H9 (cell line): ENCODE data around the gene EPB41L5. TPM values are rescaled to one million over a fixed set of nuclear protein-coding genes. Genes with fewer than 3 reads are reported as not detected.
A peak's percentile ranks its signal among the peaks of the same experiment; 100 is the strongest.

Experiments used
- DNase-seq: peaks from one replicate; pipeline ENCODE4 v3.0.0-alpha.2; 2017
- H2AFZ ChIP-seq: one replicate; pipeline ENCODE4 v1.6.1; 2013; ENCODE audit warnings: mild to moderate bottlenecking, low read length, control low read depth, moderate library complexity
- H2AK5ac ChIP-seq: 2 replicates; pipeline ENCODE4 v1.6.1; 2013; ENCODE audit warnings: low read length, control low read depth, mixed read lengths; ENCODE audit not compliant: insufficient read length
- H2BK120ac ChIP-seq: one replicate; pipeline ENCODE4 v1.6.1; 2013; ENCODE audit warnings: low read depth, mild to moderate bottlenecking, low read length, control low read depth, inconsistent platforms; ENCODE audit not compliant: poor library complexity, severe bottlenecking
- H2BK12ac ChIP-seq: 2 replicates; pipeline ENCODE4 v1.6.1; 2013; ENCODE audit warnings: low read length, control low read depth, mixed read lengths, low read depth; ENCODE audit not compliant: insufficient read length
- H2BK15ac ChIP-seq: 2 replicates; pipeline ENCODE4 v1.6.1; 2013; ENCODE audit warnings: low read depth, low read length, control low read depth
- H2BK20ac ChIP-seq: one replicate; pipeline ENCODE4 v1.6.1; 2013; ENCODE audit warnings: low read depth, mild to moderate bottlenecking, low read length, control low read depth, inconsistent platforms; ENCODE audit not compliant: poor library complexity, severe bottlenecking
- H2BK5ac ChIP-seq: 2 replicates; pipeline ENCODE4 v1.6.1; 2013; ENCODE audit warnings: low read length, control low read depth, mixed read lengths; ENCODE audit not compliant: insufficient read length
- H3K14ac ChIP-seq: 2 replicates; pipeline ENCODE4 v1.6.1; 2013; ENCODE audit warnings: low read length, control low read depth; ENCODE audit not compliant: insufficient read depth
- H3K18ac ChIP-seq: 2 replicates; pipeline ENCODE4 v1.6.1; 2013; ENCODE audit warnings: low read depth, mild to moderate bottlenecking, mixed read lengths, low read length, control low read depth; ENCODE audit not compliant: insufficient read length
- H3K23ac ChIP-seq: 2 replicates; pipeline ENCODE4 v1.6.1; 2013; ENCODE audit warnings: low read length, control low read depth, mixed read lengths, low read depth; ENCODE audit not compliant: insufficient read length
- H3K23me2 ChIP-seq: 2 replicates; pipeline ENCODE4 v1.6.1; 2013; ENCODE audit warnings: low read depth, mild to moderate bottlenecking, mixed read lengths, low read length, control low read depth; ENCODE audit not compliant: insufficient read length, poor library complexity, severe bottlenecking
- H3K27ac ChIP-seq: 2 replicates; pipeline ENCODE4 v1.5.1; 2013; ENCODE audit warnings: low read length, control low read depth, mixed read lengths, low read depth; ENCODE audit not compliant: insufficient read length
- H3K27me3 ChIP-seq: 2 replicates; pipeline ENCODE4 v1.6.1; 2013; ENCODE audit warnings: low read length, control low read depth, inconsistent platforms; ENCODE audit not compliant: insufficient read depth
- H3K4ac ChIP-seq: 2 replicates; pipeline ENCODE4 v1.6.1; 2013; ENCODE audit warnings: low read depth, mild to moderate bottlenecking, control low read depth, inconsistent platforms, low read length, moderate library complexity
- H3K4me1 ChIP-seq: 2 replicates; pipeline ENCODE4 v1.6.1; 2013; ENCODE audit warnings: low read length, control low read depth, inconsistent platforms; ENCODE audit not compliant: insufficient read depth
- H3K4me2 ChIP-seq: 2 replicates; pipeline ENCODE4 v1.6.1; 2013; ENCODE audit warnings: low read length, control low read depth, mixed read lengths; ENCODE audit not compliant: insufficient read length, insufficient read depth
- H3K56ac ChIP-seq: 2 replicates; pipeline ENCODE4 v1.6.1; 2013; ENCODE audit warnings: low read depth, mild to moderate bottlenecking, mixed read lengths, low read length, control low read depth; ENCODE audit not compliant: insufficient read length
- H3K79me1 ChIP-seq: 2 replicates; pipeline ENCODE4 v1.6.1; 2013; ENCODE audit warnings: low read depth, mild to moderate bottlenecking, moderate library complexity, low read length, control low read depth, inconsistent platforms; ENCODE audit not compliant: insufficient read depth, poor library complexity, severe bottlenecking
- H3K79me2 ChIP-seq: 2 replicates; pipeline ENCODE4 v1.6.1; 2013; ENCODE audit warnings: low read length, control low read depth, inconsistent platforms; ENCODE audit not compliant: insufficient read depth
- H3K9ac ChIP-seq: 2 replicates; pipeline ENCODE4 v1.6.1; 2013; ENCODE audit warnings: low read length, control low read depth, mixed read lengths; ENCODE audit not compliant: insufficient read length; ENCODE audit errors: extremely low read depth
- H3K9me3 ChIP-seq: one replicate; pipeline ENCODE4 v1.6.1; 2013; ENCODE audit warnings: low read depth, low read length, inconsistent platforms; ENCODE audit not compliant: control insufficient read depth
- H3T11ph ChIP-seq: one replicate; pipeline ENCODE4 v1.6.1; 2013; ENCODE audit warnings: mild to moderate bottlenecking, low read length, control low read depth, inconsistent platforms
- H4K20me1 ChIP-seq: one replicate; pipeline ENCODE4 v1.6.1; 2013; ENCODE audit not compliant: control insufficient read depth, insufficient read length, insufficient read depth
- H4K5ac ChIP-seq: 2 replicates; pipeline ENCODE4 v1.6.1; 2013; ENCODE audit warnings: low read depth, mild to moderate bottlenecking, mixed read lengths, low read length, control low read depth; ENCODE audit not compliant: insufficient read length
- H4K8ac ChIP-seq: replicated peaks from 2 replicates; pipeline ENCODE4 v1.6.1; 2013; ENCODE audit warnings: low read length, control low read depth, mixed read lengths, low read depth; ENCODE audit not compliant: insufficient read length
- H4K91ac ChIP-seq: 2 replicates; pipeline ENCODE4 v1.6.1; 2013; ENCODE audit warnings: low read depth, mild to moderate bottlenecking, moderate library complexity, mixed read lengths, low read length, control low read depth; ENCODE audit not compliant: insufficient read length
- H3K27ac Mint-ChIP-seq, 3 experiments: 2 replicates in 2 of 3; 3 replicates in 1 of 3; pipeline ENCODE4 v1.8.0; 2020 to 2021; ENCODE audit warnings: mixed read lengths in 3 of 3, mild to moderate bottlenecking in 1 of 3, moderate library complexity in 1 of 3
- H3K27me3 Mint-ChIP-seq: 2 replicates; pipeline ENCODE4 v1.8.0; 2021; ENCODE audit warnings: low read depth, mild to moderate bottlenecking, moderate library complexity, mixed read lengths
- H3K36me3 Mint-ChIP-seq, 3 experiments: 2 replicates in 2 of 3; 3 replicates in 1 of 3; pipeline ENCODE4 v1.8.0; 2020 to 2021; ENCODE audit warnings: low read depth in 3 of 3, mixed read lengths in 3 of 3; ENCODE audit not compliant: insufficient read depth in 1 of 3
- H3K4me1 Mint-ChIP-seq, 2 experiments: 2 replicates each; pipeline ENCODE4 v1.8.0; 2020; ENCODE audit warnings: mixed read lengths in 2 of 2
- H3K4me3 Mint-ChIP-seq, 2 experiments: 2 replicates in 1 of 2; 3 replicates in 1 of 2; pipeline ENCODE4 v1.8.0; 2020 to 2021; ENCODE audit warnings: mild to moderate bottlenecking in 2 of 2, mixed read lengths in 2 of 2, moderate library complexity in 1 of 2
- H3K9me3 Mint-ChIP-seq, 2 experiments: 2 replicates in 1 of 2; 3 replicates in 1 of 2; pipeline ENCODE4 v1.8.0; 2020; ENCODE audit warnings: mild to moderate bottlenecking in 2 of 2, mixed read lengths in 2 of 2, moderate library complexity in 1 of 2
- WGBS: extraction: QIAGEN DNeasy Blood & Tissue Kit; methylation state at CpG from one replicate; pipeline ENCODE4 v1.1.7; 2013; ENCODE audit warnings: missing lambda C conversion rate, low lambda C conversion rate, mixed read lengths; ENCODE audit not compliant: insufficient read length; ENCODE audit errors: extremely low coverage; 5-methylcytosine and 5-hydroxymethylcytosine counted together
- total RNA-seq: library from RNA; stranded (reverse); gene quantifications from 2 replicates; pipeline ENCODE4 v1.2.1, GENCODE V29; 2021
- TF ChIP-seq, protein P1 (sequence below): fragments of 200-600 bp; sonication (generic); conservative IDR thresholded peaks from 3 replicates; pipeline ENCODE4 v1.8.0; 2021; ENCODE audit warnings: antibody characterized with exemption, mild to moderate bottlenecking

EPB41L5 gene
- total RNA-seq, 1 experiment from 2014 or later = 40.4 TPM

DNA sequence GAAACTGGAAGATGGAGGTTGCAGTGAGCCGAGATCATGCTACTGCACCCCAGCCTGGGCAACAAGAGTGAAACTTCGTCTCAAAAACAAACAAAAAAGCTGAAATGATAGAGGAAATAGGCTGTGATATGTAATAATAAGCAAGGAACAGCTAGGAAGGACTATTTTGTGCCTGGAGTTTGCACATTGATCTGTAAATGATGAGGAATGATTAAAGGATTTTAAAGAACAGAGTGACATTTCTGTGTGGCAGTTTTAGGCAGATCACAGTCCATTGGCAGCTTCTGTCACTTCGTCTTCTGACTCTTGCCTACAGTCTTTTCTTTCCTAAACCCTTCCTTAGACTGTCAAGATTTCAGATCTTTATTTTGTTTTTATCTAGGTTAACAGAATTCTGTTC, 19.4 kb downstream of the EPB41L5 start:
- TF ChIP-seq, protein P1, sequence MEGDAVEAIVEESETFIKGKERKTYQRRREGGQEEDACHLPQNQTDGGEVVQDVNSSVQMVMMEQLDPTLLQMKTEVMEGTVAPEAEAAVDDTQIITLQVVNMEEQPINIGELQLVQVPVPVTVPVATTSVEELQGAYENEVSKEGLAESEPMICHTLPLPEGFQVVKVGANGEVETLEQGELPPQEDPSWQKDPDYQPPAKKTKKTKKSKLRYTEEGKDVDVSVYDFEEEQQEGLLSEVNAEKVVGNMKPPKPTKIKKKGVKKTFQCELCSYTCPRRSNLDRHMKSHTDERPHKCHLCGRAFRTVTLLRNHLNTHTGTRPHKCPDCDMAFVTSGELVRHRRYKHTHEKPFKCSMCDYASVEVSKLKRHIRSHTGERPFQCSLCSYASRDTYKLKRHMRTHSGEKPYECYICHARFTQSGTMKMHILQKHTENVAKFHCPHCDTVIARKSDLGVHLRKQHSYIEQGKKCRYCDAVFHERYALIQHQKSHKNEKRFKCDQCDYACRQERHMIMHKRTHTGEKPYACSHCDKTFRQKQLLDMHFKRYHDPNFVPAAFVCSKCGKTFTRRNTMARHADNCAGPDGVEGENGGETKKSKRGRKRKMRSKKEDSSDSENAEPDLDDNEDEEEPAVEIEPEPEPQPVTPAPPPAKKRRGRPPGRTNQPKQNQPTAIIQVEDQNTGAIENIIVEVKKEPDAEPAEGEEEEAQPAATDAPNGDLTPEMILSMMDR = no peak
- Mint-ChIP-seq H3K27ac (peak overlapping the region in 1 of 3 experiments; percentile 28; a peak in 2 of 7 replicates), H3K4me3 (no peak overlapping the region), H3K36me3 (peaks cover 2 to 12% (median 5%) of the 10 kb centered on the region in 3 experiments; a peak in 4 of 7 replicates), H3K27me3 (no peaks in the 10 kb centered on the region), H3K4me1 (peaks cover 15 to 27% of the 10 kb centered on the region in 2 experiments), H3K9me3 (no peaks in the 10 kb centered on the region)
- H3K9me3 ChIP-seq = no peaks in the 10 kb centered on the region
- no CpG with 5 or more reads among the region's 3 CpGs for WGBS
- no peaks in the 10 kb centered on the region for H3K27me3 ChIP-seq
- H3K9ac ChIP-seq = no peak overlapping the region
- H3K79me2 ChIP-seq = no peaks in the 10 kb centered on the region; the same call in 1 of the 2 replicates
- no peak overlapping the region for H2BK5ac ChIP-seq
- no peaks in the 10 kb centered on the region for H3K79me1 ChIP-seq
- H4K8ac ChIP-seq = no peak overlapping the region
- no peak overlapping the region for H2BK20ac ChIP-seq
- H3K23me2 ChIP-seq = no peaks in the 10 kb centered on the region
- DNase-seq = no peak
- no peak overlapping the region for H3T11ph ChIP-seq
- H4K91ac ChIP-seq = no peak overlapping the region
- H2BK12ac ChIP-seq = no peak overlapping the region
- H3K27ac ChIP-seq = no peak overlapping the region
- no peak overlapping the region for H3K18ac ChIP-seq
- no peak overlapping the region for H3K23ac ChIP-seq
- no peak overlapping the region for H2AK5ac ChIP-seq
- H3K4me1 ChIP-seq = peaks cover 5% of the 10 kb centered on the region; the same call in 1 of the 2 replicates
- no peaks in the 10 kb centered on the region for H4K20me1 ChIP-seq
- no peak overlapping the region for H4K5ac ChIP-seq
- no peak overlapping the region for H3K4me2 ChIP-seq
- no peak overlapping the region for H3K14ac ChIP-seq
- H2AFZ ChIP-seq = no peak overlapping the region
- H2BK15ac ChIP-seq = no peak overlapping the region
- no peak overlapping the region for H2BK120ac ChIP-seq
- no peak overlapping the region for H3K56ac ChIP-seq
- no peak overlapping the region for H3K4ac ChIP-seq
